GM13976 (cell line): ENCODE measurements around the gene PTPN1.
"Not testable (repeated sequence)": the region's sequence is repeated elsewhere in the genome, so short reads cannot be mapped to it uniquely, and the experiment has no call there.

ENCODE experiments used
- DNase-seq: peaks from one replicate; pipeline ENCODE4 v3.0.0; 2012; ENCODE audit warnings: low spot score
- CTCF ChIP-seq: IDR thresholded peaks from 2 replicates; pipeline ENCODE4 v1.5.1; 2012; ENCODE audit warnings: borderline replicate concordance, mild to moderate bottlenecking; ENCODE audit not compliant: insufficient read depth; ENCODE audit errors: extremely low read depth, missing control alignments, control extremely low read depth
- in situ Hi-C: fragments of 300-500 bp; cut with MboI; formaldehyde crosslinking; loops from one replicate; pipeline ENCODE4 v1.12.0; 2022; ENCODE audit warnings: low sequenced_read_pairs, mixed read lengths, inconsistent platforms; ENCODE audit not compliant: unreplicated experiment

Gene PTPN1

DNA sequence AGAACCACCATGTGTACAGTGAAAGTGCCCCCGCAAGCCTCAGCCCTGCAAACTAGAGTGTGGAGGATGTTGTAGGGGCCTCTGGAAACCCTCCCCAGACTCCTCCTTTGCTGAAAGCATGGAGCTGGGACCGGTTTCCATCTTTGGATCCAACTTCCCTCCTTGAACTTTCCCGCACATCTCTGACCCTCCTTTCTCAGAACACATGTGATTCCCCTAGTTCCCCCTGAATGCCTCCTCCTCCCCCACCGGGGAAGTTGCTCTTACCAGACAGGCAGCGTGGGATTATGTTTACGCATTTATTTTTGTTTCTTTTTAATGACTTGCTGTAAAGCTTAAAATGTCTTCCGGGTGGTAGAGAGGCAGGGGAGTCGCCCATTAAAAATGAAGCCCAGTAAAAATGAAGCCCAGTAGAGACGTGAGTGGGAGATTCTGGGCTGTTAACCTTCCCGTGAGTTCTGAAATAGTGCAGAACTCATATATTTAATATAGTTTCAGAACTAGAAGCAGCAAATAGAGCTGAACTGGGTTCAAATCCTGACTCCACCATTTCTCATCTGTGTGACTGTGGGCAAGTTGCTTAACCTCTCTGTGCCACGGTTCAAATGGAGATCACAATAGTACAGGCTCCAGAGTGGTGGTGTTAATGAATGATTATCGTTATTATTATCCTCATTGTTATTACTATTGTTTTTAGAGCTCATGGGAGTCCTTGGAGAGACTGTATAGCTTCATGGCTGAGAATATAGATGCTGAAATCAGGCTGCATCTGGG, 8.0 kb upstream of the PTPN1 start:
- TF ChIP-seq CTCF: no peak
- no peak for DNase-seq
- in situ Hi-C loops: no loop called here

DNA sequence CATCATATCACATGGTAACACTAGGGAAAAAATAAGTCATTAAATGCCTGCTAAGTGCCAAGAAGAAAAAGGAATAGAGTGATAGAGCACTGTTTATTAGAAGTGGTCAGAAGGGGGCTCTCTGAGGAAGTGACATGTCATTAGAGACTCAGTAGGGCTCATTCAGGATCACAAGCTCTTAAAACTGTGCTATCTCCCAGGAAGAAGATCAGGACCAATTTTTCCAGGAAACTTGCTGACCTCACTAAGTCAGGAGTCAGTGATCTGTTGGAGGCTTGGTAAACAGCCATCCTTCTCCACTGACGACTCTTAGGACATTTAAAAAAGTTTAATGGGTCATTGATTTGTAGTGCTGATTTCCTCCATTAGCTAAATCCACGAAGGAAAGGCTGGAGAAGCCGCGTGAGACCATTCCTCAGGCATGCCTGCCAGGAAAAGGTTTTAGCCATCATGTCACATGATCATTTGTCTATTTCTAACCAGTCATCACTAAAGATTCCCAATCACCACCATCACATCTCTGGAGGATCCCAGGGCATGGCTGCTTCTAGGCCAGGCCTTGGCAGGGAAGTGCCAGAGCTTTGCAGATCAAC, 5.9 kb upstream of the PTPN1 start:
- in situ Hi-C loops: no loop called here
- TF ChIP-seq CTCF: peak; percentile 29
- DNase-seq: no peak

DNA sequence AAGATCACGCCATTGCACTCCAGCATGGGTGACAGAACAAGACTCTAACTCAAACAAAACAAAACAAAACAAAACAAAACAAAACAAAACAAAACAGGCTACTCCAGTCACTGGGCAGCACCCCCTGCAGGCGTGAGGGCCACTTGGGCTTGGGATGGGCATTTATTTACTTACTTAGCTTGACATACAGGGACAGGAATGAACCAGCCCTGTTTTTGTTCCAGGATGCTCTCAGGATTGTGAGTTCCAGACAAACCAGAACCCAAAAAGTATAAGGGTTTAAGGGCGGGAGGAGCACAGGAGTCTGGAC, 4.0 kb upstream of the PTPN1 start:
- TF ChIP-seq CTCF: no peak
- DNase-seq: no peak
- in situ Hi-C loops: no loop called here

DNA sequence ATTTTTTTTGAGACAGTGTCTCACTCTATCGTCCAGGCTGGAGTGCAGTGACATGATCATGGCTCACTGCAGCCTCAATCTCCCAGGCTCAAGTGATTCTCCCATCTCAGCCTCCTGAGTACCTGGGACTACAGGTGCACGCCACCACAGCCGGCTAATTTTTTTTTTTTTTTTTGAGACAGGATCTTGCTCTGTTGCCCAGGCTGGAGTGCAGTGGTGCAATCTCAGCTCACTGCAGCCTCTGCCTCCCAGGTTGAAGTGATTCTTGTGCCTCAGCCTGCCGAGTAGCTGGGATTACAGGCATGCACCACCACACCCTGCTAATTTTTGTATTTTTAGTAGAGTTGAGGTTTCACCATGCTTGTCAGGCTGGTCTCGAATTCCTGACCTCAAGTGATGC, 2.4 kb upstream of the PTPN1 start:
- in situ Hi-C loops: not testable (repeated sequence)

GRCh38 chr20:50508171-50508755, 1.9 kb upstream of the PTPN1 start:
- in situ Hi-C loops: no loop called here
- TF ChIP-seq CTCF: no peak
- DNase-seq: no peak

More for the DNA sequence above, 2.4 kb upstream of the PTPN1 start:
- not testable (repeated sequence) for DNase-seq

- no peak for TF ChIP-seq CTCF
- in situ Hi-C loops: no loop called here
- DNase-seq: no peak
Measured at GRCh38 chr20:50510706-50511542, 741 bp downstream of the PTPN1 start.
